Liver (tissue), 3 donors: Measurements from ENCODE around the gene FRAS1.

Experiments
- EGR1 ChIP-seq, 2 donors: IDR thresholded peaks; 2 replicates each; pipeline ENCODE4 v1.6.1; 2016 to 2018; ENCODE audit warnings: antibody characterized with exemption in 2 of 2, low read depth in 2 of 2
- FOXA1 ChIP-seq: IDR thresholded peaks from 2 replicates; pipeline ENCODE4 v1.6.1; 2016; ENCODE audit warnings: antibody characterized with exemption
- FOXA2 ChIP-seq: IDR thresholded peaks from 2 replicates; pipeline ENCODE4 v1.6.1; 2016; ENCODE audit warnings: antibody characterized with exemption
- HNF4G ChIP-seq: IDR thresholded peaks from 2 replicates; pipeline ENCODE4 v1.6.1; 2016; ENCODE audit warnings: antibody characterized with exemption
- NR2F2 ChIP-seq: IDR thresholded peaks from 2 replicates; pipeline ENCODE4 v1.6.1; 2016; ENCODE audit warnings: antibody characterized with exemption
- RAD21 ChIP-seq, 2 donors: IDR thresholded peaks; 2 replicates each; pipeline ENCODE4 v1.6.1; 2016; ENCODE audit warnings: antibody characterized with exemption in 2 of 2, mild to moderate bottlenecking in 2 of 2
- RXRA ChIP-seq, 2 donors: IDR thresholded peaks; 2 replicates each; pipeline ENCODE4 v1.6.1; 2017 to 2018; ENCODE audit warnings: antibody characterized with exemption in 2 of 2, mild to moderate bottlenecking in 1 of 2
- TAF1 ChIP-seq: conservative IDR thresholded peaks from 2 replicates; pipeline ENCODE4 v1.6.1; 2016; ENCODE audit warnings: antibody characterized with exemption, mild to moderate bottlenecking
- YY1 ChIP-seq: IDR thresholded peaks from 2 replicates; pipeline ENCODE4 v1.6.1; 2016; ENCODE audit warnings: antibody characterized with exemption, mild to moderate bottlenecking
- TF ChIP-seq, protein P1 (sequence below): fragments of 150-350 bp; IDR thresholded peaks from 2 replicates; pipeline ENCODE4 v1.5.1; 2017; ENCODE audit warnings: improper control_type of control experiment, low read depth, low read length; ENCODE audit not compliant: missing input control
- TF ChIP-seq, protein P2 (sequence below): IDR thresholded peaks from 2 replicates; pipeline ENCODE4 v1.6.1; 2016; ENCODE audit warnings: antibody characterized with exemption, mild to moderate bottlenecking
- TF ChIP-seq, protein P3 (sequence below): IDR thresholded peaks from 2 replicates; pipeline ENCODE4 v1.6.1; 2016; ENCODE audit warnings: antibody characterized with exemption
- donor health status: healthy.
- donor health status: healthy.

- TF ChIP-seq, protein P1, sequence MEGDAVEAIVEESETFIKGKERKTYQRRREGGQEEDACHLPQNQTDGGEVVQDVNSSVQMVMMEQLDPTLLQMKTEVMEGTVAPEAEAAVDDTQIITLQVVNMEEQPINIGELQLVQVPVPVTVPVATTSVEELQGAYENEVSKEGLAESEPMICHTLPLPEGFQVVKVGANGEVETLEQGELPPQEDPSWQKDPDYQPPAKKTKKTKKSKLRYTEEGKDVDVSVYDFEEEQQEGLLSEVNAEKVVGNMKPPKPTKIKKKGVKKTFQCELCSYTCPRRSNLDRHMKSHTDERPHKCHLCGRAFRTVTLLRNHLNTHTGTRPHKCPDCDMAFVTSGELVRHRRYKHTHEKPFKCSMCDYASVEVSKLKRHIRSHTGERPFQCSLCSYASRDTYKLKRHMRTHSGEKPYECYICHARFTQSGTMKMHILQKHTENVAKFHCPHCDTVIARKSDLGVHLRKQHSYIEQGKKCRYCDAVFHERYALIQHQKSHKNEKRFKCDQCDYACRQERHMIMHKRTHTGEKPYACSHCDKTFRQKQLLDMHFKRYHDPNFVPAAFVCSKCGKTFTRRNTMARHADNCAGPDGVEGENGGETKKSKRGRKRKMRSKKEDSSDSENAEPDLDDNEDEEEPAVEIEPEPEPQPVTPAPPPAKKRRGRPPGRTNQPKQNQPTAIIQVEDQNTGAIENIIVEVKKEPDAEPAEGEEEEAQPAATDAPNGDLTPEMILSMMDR, result no peak
- TF ChIP-seq YY1 (no peak), EGR1 (IDR thresholded peaks at IDR 0.05; ENCODE audit: low read depth in 2 of 2) (no peak), HNF4G (no peak), TAF1 (no peak), FOXA2 (no peak), FOXA1 (no peak), RAD21 (IDR thresholded peaks at IDR 0.05) (no peak), NR2F2 (no peak), RXRA (IDR thresholded peaks at IDR 0.05) (no peak)
- TF ChIP-seq, protein P2, sequence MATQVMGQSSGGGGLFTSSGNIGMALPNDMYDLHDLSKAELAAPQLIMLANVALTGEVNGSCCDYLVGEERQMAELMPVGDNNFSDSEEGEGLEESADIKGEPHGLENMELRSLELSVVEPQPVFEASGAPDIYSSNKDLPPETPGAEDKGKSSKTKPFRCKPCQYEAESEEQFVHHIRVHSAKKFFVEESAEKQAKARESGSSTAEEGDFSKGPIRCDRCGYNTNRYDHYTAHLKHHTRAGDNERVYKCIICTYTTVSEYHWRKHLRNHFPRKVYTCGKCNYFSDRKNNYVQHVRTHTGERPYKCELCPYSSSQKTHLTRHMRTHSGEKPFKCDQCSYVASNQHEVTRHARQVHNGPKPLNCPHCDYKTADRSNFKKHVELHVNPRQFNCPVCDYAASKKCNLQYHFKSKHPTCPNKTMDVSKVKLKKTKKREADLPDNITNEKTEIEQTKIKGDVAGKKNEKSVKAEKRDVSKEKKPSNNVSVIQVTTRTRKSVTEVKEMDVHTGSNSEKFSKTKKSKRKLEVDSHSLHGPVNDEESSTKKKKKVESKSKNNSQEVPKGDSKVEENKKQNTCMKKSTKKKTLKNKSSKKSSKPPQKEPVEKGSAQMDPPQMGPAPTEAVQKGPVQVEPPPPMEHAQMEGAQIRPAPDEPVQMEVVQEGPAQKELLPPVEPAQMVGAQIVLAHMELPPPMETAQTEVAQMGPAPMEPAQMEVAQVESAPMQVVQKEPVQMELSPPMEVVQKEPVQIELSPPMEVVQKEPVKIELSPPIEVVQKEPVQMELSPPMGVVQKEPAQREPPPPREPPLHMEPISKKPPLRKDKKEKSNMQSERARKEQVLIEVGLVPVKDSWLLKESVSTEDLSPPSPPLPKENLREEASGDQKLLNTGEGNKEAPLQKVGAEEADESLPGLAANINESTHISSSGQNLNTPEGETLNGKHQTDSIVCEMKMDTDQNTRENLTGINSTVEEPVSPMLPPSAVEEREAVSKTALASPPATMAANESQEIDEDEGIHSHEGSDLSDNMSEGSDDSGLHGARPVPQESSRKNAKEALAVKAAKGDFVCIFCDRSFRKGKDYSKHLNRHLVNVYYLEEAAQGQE, result no peak
- TF ChIP-seq, protein P3, sequence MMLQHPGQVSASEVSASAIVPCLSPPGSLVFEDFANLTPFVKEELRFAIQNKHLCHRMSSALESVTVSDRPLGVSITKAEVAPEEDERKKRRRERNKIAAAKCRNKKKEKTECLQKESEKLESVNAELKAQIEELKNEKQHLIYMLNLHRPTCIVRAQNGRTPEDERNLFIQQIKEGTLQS, result no peak
Measured at GRCh38 chr4:78137532-78137931, 80.4 kb downstream of the FRAS1 start.
